Dedifferentiated amniotic fluid mesenchymal stem cell (primary cell): ENCODE data around the gene UAP1.
"Not testable (repeated sequence)": the region's sequence is repeated elsewhere in the genome, so short reads cannot be mapped to it uniquely, and the experiment has no call there.

Experiments used
- DNase-seq: peaks from one replicate; pipeline ENCODE4 v3.0.0-alpha.2; 2016; ENCODE audit errors: extremely low spot score

The UAP1 gene

DNA sequence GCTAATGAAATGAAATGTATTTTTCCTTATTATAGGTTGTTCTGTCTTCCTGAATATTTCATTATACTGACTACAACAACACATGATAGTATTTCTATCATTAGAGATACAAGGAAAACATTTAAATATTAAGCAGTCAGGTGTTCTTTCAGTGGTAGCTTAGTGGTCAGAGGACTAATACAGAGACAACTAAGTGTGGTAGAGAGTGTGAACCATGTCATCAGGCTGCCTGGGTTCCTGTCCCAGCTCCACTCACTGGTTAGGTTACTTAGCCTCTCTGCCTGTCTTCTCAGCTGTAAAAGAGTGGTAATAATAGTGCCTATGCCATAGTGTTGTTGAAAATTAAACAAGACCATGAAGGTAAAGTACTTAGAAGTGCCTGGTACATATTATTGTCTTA is 3.9 kb downstream of the UAP1 start:
- no peak for DNase-seq

DNA sequence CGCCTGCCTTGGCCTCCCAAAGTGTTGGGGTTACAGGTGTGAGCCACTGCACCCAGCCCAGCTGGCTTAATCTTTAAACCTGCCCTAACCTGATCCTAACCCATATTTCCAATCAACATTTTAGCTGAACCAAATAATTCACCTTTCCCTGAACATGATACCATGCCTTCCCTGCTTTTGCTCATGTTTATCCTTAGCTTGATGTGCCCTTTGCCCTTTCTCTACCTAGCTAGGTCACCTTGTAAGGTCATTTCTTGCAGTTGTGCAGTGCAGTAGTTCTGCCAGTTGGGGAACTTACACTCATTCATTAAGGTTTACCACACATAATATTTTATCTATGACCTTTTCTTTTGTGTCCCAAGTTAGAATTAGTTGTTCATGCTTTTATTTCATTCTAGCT is 5.3 kb downstream of the UAP1 start:
- no peak for DNase-seq

DNA sequence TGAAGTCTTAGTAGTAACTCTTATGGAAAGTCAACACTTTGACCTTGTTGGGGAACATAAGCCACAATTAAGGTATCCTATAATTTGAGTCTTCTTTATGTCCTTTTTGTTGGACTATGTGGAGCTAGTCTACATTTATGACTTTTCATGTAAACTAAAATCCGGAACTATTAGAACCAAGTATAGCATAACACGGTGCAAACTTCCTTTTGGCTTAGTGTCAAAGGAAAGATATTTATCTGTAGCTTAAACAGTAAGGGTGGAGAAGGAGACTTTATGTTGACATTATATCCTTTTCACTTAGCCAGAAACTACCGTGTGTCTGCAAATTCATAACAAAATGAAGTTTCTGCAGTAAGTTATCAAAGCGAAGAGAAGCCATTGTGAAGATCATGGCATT is 7.3 kb downstream of the UAP1 start:
- no peak for DNase-seq

DNA sequence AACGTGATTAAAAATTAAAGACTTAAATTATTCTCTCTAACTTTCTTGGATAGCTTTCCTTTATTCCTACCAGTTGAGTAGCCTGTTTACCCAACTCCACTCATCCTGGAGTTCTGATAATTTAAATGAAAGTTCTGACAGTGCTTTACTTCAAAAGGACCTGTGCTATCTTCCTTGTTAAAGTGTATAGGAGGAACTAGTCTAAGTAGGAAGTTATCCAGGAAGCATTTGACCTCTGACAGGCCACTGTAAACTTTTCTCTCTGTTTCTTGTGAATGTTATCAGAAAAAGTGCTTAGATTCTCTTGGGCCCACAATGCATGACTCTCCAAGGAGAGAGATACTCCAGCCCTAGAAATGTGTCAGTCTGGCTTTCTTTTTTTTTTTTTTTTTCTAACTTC is 9.2 kb downstream of the UAP1 start:
- DNase-seq = no peak

DNA sequence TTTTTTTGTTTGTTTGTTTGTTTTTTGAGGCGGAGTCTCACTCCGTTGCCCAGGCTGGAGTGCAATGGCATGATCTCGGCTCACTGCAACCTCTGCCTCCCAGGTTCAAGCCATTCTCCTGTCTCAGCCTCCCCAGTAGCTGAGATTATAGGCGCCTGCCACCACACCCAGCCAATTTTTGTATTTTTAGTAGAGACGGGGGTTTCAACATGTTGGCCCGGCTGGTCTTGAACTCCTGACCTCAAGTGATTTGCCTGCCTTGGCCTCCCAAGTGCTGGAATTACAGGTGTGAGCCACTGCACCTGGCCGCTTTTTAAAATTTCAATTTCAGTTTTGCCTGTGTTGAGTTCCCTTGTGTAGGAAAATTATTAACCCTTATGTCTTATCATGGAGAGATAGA is 9.6 kb downstream of the UAP1 start:
- DNase-seq = not testable (repeated sequence)

DNA sequence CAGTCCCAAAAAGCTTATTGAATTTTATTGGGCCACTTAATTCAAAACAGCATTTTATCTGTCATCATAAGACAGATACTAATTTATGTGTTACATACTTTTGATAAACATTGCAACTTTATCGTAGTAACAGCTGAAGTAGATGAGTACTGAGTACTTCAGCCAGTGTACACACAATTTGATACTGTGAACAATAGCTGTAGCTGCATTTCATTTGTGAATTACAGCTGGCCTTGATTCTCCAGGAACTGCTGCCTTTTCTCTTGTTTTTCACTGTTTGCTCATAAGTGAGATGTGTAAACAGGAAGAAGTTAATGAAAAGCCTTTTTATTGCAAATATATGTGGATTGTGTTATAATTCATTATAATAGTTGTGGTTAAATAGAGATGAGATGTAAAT is 10.2 kb downstream of the UAP1 start:
- no peak for DNase-seq

DNA sequence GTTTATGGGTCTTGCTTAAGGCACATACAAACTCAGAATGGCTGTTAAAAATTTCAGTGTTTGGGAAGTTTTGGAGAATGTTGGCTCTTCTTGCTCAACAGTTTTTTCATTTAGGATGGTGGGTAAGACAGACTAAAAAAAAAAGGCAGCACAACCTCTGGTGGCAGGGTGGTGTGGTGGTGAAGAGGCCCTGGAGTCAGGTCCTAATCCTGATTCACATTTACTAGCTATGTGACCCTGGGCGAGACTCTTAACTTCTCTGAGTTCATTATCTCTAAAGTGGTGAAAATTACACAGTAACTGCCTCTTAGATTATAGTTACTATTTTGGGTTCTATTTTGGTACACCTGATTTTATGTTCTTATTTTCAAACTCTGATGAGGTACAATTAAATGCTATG is 11.6 kb downstream of the UAP1 start:
- DNase-seq = no peak

DNA sequence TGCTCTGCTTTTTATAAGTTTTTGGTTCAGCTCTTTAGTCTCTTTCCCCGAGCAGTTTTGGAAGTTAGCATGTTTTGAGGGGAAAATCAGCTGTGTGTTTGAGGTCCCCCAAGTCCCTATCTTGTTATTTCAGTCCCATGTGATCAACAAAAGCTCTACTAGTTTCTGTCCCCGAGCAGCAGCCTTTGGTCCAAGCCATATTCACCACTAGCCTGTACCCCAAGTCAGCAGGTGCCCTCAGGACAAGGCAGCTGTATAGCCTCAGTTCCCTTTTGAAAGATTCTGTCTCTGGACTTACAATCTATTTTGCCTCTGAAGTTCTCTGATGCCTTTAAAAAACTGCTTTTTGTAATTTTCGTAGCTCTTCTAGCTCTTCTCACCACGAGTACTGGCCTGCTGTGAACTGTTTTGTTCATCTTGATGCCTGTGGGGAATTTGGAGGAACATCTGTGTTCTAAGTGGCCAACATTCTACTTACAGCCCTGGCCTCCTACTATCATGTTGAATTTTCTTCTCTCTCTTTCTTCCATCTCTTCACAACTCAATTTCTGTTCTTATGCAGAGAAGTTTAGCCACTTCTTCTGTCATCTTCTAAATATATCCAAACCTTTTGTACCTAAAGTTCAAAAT is 16.7 kb downstream of the UAP1 start:
- no peak for DNase-seq

DNA sequence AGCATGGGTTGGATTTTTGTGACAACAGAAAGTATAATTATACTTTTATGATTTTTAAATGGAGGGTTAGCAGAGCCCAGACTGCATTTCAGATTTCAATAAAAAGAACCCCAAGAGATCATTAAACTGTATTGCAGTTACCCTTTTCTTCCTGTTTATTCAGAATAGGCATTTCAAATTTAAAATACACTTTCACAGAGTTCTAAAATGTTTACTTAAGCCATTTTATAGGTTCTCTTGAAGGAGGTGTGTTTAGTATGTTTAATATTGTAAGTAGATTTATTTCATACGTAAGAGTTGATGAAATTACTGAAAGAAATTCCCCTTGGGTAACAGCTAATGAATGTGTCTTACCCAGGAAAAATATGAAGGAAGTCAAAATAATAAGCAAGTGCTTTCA is 17.4 kb downstream of the UAP1 start:
- no peak for DNase-seq

DNA sequence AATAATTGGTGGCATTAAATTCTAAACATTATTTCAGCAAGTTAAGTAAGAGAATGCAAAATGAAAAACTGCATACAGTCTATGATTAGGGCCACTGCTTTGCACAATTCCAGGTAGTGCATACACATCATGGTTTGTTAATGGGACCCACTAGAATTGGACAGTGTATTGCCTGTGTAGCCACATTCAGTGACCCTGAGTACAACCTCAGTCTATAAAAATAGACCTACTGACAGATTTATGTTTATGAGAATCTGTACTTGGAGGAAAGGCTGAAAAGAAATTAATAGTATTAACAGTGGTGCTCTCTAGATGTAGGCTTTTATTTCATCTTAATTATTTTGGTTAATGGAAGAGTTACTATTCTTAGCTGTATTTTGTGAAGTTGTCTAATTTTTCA is 18.8 kb downstream of the UAP1 start:
- DNase-seq = no peak

DNA sequence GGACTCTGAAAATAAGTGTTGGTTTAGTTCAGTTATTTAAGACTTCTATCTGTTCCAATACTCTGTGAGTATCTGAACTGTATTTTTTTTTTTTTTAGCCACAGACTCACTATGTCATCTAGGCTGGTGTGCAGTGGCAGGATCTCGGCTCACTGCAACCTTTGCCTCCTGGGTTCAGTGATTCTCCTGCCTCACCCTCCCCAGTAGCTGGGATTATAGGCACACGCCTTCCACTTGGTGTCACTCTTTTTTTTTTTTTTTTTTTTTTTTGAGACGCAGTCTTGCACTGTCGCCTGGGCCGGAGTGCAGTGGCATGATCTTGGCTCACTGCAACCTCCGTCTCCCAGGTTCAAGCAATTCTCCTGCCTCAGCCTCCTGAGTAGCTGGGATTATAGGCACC is 21.4 kb downstream of the UAP1 start:
- DNase-seq = not testable (repeated sequence)

DNA sequence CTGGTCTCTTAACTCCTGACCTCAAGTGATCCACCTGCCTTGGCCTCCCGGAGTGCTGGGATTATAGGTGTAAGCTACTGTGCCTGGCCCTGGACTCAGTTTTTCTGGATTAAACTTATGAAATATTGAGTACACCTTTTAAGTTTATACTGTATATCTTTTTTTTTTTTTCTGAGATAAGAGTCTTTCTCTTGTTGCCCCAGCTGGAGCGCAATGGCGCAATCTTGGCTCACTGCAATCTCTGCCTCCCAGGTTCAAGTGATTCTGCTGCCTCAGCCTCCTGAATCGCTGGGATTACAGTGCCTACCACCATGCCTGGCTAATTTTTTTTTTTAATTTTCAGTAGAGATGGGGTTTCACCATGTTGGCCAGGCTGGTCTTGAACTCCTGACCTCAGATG is 23.6 kb downstream of the UAP1 start:
- not testable (repeated sequence) for DNase-seq

DNA sequence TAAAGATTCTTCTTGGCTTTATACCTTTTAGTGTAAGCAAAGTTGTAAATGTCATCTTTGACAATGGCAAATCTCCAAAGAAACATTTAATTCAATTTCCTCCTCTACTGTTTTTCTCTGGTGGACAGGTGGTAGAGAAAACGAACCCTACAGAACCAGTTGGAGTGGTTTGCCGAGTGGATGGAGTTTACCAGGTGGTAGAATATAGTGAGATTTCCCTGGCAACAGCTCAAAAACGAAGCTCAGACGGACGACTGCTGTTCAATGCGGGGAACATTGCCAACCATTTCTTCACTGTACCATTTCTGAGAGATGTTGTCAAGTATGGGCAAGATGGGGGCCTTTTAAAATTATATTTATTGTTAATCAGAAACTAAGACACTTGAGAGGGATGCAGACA is 25.8 kb downstream of the UAP1 start:
- no peak for DNase-seq

DNA sequence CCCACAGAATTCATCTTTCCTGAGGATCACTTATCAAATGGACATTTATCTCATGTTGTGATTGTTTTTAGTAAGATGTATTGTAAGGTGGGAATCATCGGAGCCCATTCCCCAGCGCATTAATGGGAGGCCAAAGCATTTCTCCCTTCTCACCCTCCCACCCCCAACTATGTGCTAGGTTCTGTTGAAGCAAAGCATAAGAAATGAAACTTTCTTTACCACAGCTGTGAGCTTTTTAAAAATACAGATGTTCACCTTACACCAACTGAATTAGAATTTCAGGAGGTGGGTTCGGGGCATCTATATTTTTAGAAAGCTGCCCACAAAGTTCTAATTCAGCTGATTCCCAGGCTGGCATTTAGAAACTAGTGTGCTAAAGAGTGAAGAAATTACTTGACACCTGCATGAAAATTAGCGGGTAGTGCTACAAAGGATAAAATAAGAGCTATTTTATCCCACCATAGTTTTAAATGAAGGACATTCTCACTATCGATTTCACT is 26.3 kb downstream of the UAP1 start:
- no peak for DNase-seq

DNA sequence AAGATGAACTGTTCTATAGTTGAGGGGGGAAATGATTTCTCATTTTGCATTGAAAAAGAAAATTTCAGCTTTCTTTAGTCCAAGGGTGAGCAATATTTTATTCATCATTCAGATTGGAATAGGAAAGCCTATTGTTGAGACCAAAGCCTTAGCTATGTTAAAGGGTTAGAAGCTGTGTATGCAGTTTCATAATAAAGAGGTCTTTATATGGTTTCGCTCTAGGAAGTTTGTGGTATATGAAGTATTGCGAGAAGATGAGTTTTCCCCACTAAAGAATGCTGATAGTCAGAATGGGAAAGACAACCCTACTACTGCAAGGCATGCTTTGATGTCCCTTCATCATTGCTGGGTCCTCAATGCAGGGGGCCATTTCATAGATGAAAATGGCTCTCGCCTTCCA is 28.6 kb downstream of the UAP1 start:
- no peak for DNase-seq

DNA sequence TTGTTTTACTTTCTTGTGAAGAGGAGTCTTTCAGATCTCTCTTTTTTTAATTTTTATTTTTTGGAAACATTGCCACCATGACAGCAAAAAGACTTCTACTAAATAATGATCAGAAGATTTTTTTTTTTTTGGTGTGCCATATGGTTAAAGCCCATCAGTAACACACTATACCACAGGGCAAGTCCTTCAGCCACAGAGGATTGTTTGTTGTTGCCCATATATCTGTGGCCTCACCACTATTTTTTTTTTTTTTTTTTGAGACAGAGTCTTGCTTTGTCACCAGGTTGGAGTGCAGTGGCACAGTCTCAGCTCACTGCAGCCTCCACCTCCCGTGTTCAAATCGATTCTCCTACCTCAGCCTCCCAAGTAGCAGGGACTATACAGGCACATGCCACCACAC is 29.2 kb downstream of the UAP1 start:
- no peak for DNase-seq

DNA sequence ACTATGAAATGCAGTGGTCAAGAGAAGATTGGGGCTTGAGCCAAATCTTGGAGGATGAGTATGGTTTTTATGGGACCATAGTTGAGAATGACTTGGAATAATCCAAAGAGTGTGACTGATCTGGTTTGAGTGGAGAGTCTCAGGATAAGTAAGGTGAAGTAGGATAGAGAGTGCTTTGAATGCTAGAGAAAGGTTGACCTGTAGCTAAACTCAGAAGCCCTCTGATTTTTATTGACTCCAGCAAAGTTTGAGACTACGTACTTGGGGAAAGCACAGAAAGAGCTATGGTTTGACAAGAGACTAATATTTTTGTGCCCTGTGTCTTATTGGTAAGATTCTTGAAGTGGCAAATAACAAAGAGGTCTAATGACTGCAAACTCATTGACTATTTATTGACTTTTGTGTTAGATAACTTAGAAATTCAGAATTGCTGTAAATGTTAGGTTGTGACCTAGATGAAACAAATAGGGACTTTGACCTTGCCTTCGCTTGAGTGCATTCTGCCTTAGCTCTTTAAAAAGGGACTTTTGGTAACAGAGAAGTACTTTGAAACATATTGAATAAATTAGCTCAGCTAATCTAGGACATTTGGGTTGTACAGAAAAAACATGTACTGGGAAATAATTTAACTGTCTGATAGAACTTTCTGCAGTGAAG is 35.1 kb downstream of the UAP1 start:
- no peak for DNase-seq

DNA sequence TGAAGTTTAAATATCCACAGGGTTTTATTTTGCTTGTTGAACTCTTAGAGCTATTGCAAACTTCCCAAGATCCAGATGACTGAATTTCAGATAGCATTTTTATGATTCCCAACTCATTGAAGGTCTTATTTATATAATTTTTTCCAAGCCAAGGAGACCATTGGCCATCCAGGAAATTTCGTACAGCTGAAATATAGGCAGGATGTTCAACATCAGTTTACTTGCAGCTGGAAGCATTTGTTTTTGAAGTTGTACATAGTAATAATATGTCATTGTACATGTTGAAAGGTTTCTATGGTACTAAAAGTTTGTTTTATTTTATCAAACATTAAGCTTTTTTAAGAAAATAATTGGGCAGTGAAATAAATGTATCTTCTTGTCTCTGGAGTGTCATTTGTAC is 37.9 kb downstream of the UAP1 start:
- DNase-seq = no peak

DNA sequence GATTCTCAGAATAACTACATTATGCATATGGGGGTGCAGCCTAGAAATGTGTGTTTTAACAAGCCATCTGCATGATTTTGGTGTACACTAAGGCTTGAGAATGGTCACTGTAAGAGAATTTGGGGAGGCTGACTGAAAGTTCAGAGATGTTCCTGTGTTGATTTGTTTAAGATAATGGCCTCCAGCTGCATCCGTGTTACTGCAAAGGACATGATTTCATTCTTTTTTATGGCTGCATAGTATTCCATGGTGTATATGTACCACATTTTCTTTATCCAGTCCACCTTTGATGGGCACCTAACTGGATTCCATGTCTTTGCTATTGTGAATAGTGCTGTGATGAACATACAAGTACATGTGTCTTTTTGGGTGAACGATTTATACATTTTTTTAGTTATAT is 41.6 kb downstream of the UAP1 start:
- not testable (repeated sequence) for DNase-seq

DNA sequence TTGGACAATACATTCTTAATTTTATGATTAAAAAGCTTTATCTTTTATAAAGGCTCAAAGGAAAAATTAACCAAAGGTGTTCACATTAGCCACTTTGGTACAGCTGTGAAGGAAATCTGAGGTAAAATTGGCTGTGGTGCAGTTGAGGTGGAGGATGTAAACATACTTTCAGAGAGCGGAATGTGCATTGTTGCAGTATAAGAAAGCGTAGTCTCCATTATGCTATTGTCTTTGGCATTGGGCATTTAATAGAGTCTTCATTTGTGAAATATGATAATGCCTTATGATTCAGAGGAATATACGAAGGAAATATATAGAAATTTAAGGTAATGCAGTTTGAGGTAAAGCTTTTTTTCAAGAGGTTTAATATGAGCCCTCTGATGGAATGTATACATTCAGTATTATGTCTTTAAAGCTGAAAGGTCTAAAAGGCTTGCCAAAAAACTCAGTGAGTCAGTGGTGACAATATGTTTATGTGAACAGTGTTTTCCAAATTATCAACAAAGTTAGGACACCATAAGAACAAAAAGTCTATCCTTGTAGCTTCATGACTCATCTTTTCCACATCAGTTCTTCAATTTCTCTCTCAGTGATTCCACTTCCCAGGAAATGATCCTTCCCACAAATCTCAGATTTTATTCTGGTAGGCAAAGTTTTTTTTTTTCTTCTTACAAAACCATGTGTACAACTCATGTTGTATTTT is 43.9 kb downstream of the UAP1 start:
- peak; percentile 88 for DNase-seq

DNA sequence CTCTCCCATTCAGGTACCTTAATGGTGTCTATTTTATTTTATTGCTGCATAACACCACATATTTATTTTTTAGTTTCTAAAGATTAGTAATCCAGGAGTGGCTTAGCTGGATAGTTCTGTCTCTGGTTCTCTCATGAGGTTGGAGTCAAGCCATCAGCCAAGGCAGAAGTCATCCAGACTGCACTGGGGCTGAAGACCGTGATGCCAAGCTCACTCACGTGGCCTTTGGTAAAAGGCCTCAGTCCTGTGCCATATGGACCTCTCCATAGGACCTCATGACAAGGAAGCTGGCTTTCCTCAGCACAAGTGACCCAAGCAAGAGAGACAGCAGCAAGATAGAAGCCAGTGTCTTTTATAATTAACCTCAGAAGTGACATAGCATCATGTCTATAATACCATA is 47.8 kb downstream of the UAP1 start:
- no peak for DNase-seq

DNA sequence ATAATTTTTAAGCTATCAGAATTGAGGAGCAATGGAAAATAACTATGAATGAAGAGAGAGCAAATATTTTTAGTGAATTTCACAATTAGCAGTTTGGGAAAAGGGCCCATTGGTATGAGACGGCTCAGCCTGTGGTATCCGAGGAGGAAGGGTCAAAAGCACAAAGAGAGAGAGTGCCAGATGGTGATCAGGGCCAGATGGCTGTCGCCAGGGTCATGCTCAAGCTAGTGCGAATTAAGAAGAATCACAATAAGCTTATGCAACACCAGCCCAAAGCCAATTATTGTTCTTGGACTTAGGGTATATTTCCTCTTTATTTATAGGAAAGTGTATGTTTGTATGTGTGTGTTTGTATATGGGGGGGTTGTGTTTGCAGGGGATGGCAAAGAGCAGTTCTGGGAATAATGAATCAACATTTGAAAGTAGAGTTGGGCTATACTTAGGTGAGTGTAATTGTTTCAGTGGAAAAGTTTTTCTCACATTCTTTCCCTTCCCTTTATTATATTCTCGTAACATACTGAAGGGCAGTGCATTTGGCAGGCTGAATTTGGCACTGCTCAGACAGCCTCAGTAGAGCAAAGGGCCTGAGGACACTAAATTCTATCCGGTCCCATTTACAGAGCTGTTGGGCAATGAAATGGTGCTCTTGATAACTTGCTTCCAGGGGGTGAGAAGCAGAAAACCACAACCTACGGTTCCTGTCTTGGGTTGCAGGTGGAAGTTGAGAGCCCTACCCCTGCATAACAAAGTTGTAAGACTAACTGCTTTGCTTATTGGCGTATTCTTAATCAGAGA is 51.3 kb downstream of the UAP1 start:
- no peak for DNase-seq
